CD4-positive, alpha-beta T cell treated with Interleukin-21 for 1 hour (primary cell): ENCODE results near the gene CSMD2.

Experiments used
- DNase-seq: peaks from one replicate; pipeline ENCODE4 v3.0.0-alpha.2; 2020

CSMD2 gene

GRCh38 chr1:33792651-33793050, 372.4 kb downstream of the CSMD2 start:
- no peak for DNase-seq

GRCh38 chr1:33792216-33792615, 372.8 kb downstream of the CSMD2 start:
- no peak for DNase-seq

GRCh38 chr1:33791251-33791650, 373.8 kb downstream of the CSMD2 start:
- no peak for DNase-seq

GRCh38 chr1:33790577-33790976, 374.5 kb downstream of the CSMD2 start:
- DNase-seq = no peak

GRCh38 chr1:33784876-33785275, 380.2 kb downstream of the CSMD2 start:
- no peak for DNase-seq

- no peak for DNase-seq
These were observed 382.3 kb downstream of the CSMD2 start for GRCh38 chr1:33782776-33783175.

GRCh38 chr1:33781652-33782051, 383.4 kb downstream of the CSMD2 start:
- no peak for DNase-seq

GRCh38 chr1:33777337-33777736, 387.7 kb downstream of the CSMD2 start:
- no peak for DNase-seq

- DNase-seq = no peak
These were observed 396.2 kb downstream of the CSMD2 start for GRCh38 chr1:33768821-33769220.

- no peak for DNase-seq
These were observed 396.9 kb downstream of the CSMD2 start for GRCh38 chr1:33768106-33768505.

- no peak for DNase-seq
These were observed 400.9 kb downstream of the CSMD2 start for GRCh38 chr1:33764149-33764548.

GRCh38 chr1:33763406-33763805, 401.6 kb downstream of the CSMD2 start:
- no peak for DNase-seq

- no peak for DNase-seq
These were observed 402.1 kb downstream of the CSMD2 start for GRCh38 chr1:33762962-33763361.

GRCh38 chr1:33762109-33762830, 402.8 kb downstream of the CSMD2 start:
- no peak for DNase-seq

GRCh38 chr1:33758698-33759097, 406.3 kb downstream of the CSMD2 start:
- DNase-seq = no peak

GRCh38 chr1:33753087-33753856, 411.8 kb downstream of the CSMD2 start:
- no peak for DNase-seq

- DNase-seq = no peak
These were observed 419.1 kb downstream of the CSMD2 start for GRCh38 chr1:33745942-33746341.

- DNase-seq = no peak
These were observed 421.6 kb downstream of the CSMD2 start for GRCh38 chr1:33743221-33743998.

GRCh38 chr1:33742663-33743062, 422.4 kb downstream of the CSMD2 start:
- DNase-seq = no peak

- DNase-seq = no peak
These were observed 423.3 kb downstream of the CSMD2 start for GRCh38 chr1:33741749-33742148.

- DNase-seq = no peak
These were observed 424.8 kb downstream of the CSMD2 start for GRCh38 chr1:33740040-33740744.

- DNase-seq = no peak
These were observed 426.1 kb downstream of the CSMD2 start for GRCh38 chr1:33738976-33739375.

GRCh38 chr1:33738536-33738935, 426.5 kb downstream of the CSMD2 start:
- DNase-seq = no peak
